GM06990 (cell line): ENCODE results near the gene IFITM2.
"Not testable (repeated sequence)": the region's sequence is repeated elsewhere in the genome, so short reads cannot be mapped to it uniquely, and the experiment has no call there.

Source experiments
- DNase-seq: peaks from one replicate; pipeline ENCODE4 v3.0.0-alpha.2; 2011; ENCODE audit not compliant: insufficient read length; ENCODE audit errors: extremely low read depth
- H3K27me3 ChIP-seq: replicated peaks from 2 replicates; pipeline ENCODE4 v1.6.0; 2011; ENCODE audit warnings: low read length; ENCODE audit not compliant: control insufficient read depth, insufficient read depth
- H3K36me3 ChIP-seq: 2 replicates; pipeline ENCODE4 v1.5.1; 2011; ENCODE audit warnings: low read length; ENCODE audit not compliant: control insufficient read depth, insufficient read depth
- H3K4me3 ChIP-seq: replicated peaks from 2 replicates; pipeline ENCODE4 v1.5.1; 2011; ENCODE audit warnings: low read depth, mild to moderate bottlenecking, control low read depth, low read length
- CTCF ChIP-seq: IDR thresholded peaks from 2 replicates; pipeline ENCODE4 v1.5.1; 2011; ENCODE audit warnings: low read length, control low read depth, mild to moderate bottlenecking, inconsistent platforms; ENCODE audit not compliant: insufficient read depth, poor library complexity, severe bottlenecking

Gene IFITM2

GRCh38 chr11:303363-303762 is 4.3 kb upstream of the IFITM2 start:
- no peak for DNase-seq
- H3K36me3 ChIP-seq: no peaks in the 10 kb centered on the region
- no peaks in the 10 kb centered on the region; the same call in 1 of the 2 replicates for H3K27me3 ChIP-seq
- TF ChIP-seq CTCF: no peak
- no peak overlapping the region for H3K4me3 ChIP-seq

- no peaks in the 10 kb centered on the region for H3K36me3 ChIP-seq
- no peak for DNase-seq
- no peak overlapping the region for H3K4me3 ChIP-seq
- no peaks in the 10 kb centered on the region; the same call in 1 of the 2 replicates for H3K27me3 ChIP-seq
- TF ChIP-seq CTCF: no peak
These were observed 3.5 kb upstream of the IFITM2 start for GRCh38 chr11:304061-304506.

DNA sequence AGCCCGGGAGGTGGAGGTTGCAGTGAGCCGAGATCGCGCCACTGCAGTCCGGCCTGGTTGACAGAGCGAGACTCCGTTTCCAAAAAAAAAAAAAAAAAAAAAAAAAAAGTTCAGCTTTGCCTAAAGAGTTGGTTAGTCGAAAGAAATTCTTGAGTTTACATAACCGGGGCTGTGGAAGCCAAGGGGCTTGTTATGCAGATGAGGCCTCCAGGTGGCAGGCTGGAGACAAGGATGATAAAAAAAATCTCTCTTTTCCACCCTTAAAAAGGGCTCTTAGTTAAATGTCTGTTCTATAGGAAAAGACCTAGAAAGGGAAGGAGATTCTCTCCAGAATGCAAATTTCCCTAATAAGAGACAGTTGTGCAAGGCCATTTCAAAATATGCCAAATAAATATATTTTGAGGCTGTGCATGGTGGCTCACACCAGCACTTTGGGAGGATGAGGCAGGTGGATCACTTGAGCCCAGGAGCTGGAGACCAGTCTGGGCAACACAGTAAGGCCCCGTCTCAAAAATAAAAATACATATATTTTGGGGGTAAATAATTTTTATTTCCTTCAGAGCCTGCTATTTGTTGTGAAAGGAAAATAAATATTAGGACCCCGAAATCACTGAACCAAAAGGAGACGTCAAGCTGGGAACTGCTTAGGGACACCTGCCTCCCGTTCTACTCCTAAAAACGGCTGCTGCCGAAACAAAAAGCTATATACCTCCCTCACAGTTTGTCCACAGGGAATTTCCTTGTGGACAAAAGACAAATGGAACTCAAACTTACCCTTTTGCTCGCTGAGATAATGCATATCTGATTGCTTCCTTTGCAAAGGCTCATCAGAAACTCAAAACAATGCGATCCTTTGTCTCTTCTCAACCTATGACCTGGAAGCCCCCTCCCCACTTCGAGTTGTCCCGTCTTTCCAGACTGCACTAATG is 2.4 kb upstream of the IFITM2 start:
- DNase-seq: no peak
- Histone ChIP-seq H3K4me3 (no peak overlapping the region), H3K36me3 (no peaks in the 10 kb centered on the region), H3K27me3 (no peaks in the 10 kb centered on the region)
- TF ChIP-seq CTCF: peak; percentile 54

GRCh38 chr11:305844-306211 is 1.8 kb upstream of the IFITM2 start:
- Histone ChIP-seq H3K27me3 (no peaks in the 10 kb centered on the region), H3K36me3 (no peaks in the 10 kb centered on the region), H3K4me3 (no peak overlapping the region)
- DNase-seq: no peak
- TF ChIP-seq CTCF: no peak

GRCh38 chr11:306645-307371 is 808 bp upstream of the IFITM2 start:
- no peak for TF ChIP-seq CTCF
- H3K36me3 ChIP-seq: no peaks in the 10 kb centered on the region
- no peak overlapping the region for H3K4me3 ChIP-seq
- DNase-seq: no peak
- no peaks in the 10 kb centered on the region for H3K27me3 ChIP-seq

GRCh38 chr11:308740-309665 is 1.4 kb downstream of the IFITM2 start:
- not testable (repeated sequence) for DNase-seq, H3K36me3 ChIP-seq, H3K27me3 ChIP-seq
- H3K4me3 ChIP-seq: peak overlapping the region; percentile 55

- not testable (repeated sequence) for DNase-seq, H3K27me3 ChIP-seq, H3K36me3 ChIP-seq
- H3K4me3 ChIP-seq: peak overlapping the region; percentile 55
These were observed 2.5 kb downstream of the IFITM2 start for GRCh38 chr11:309979-310572.
